Spleen (tissue), 7 donors: ENCODE results near the gene CTDP1.

Source experiments
- CTCF ChIP-seq, 11 experiments: fragments of 200-600 bp in 7 of 11; fragments of 450-650 bp in 4 of 11; sonication (generic) in 4 of 11; IDR thresholded peaks in 8 of 11; conservative IDR thresholded peaks in 3 of 11; 1 replicate in 7 of 11; 2 replicates in 4 of 11; pipeline versions ENCODE4 v1.4.0 to v1.8.0; 2016 to 2021; ENCODE audit warnings: antibody characterized with exemption in 11 of 11, inconsistent platforms in 4 of 11, mild to moderate bottlenecking in 1 of 11
- POLR2AphosphoS5 ChIP-seq, 3 donors: sonication (generic); formaldehyde crosslinking; IDR thresholded peaks; one replicate each; pipeline ENCODE4 v1.5.1; 2017; ENCODE audit warnings: antibody characterized with exemption in 3 of 3
- donor health status: DM: no; HTN: no; CAD: no; lungs with moderate emphysema.
- donor health status: DM: no; HTN: no; CAD: no.
- donor health status: DM: no; HTN: no; CAD: no.

- TF ChIP-seq POLR2AphosphoS5 (IDR thresholded peaks at IDR 0.05): no peak
- no peak for TF ChIP-seq CTCF (IDR thresholded peaks at IDR 0.05 in 8 of 11, conservative IDR thresholded peaks at IDR 0.05 in 3 of 11)
Observed at GRCh38 chr18:79784071-79784913, 104.7 kb downstream of the CTDP1 start.
